ENCODE measurements around the gene SDCCAG8.

SDCCAG8 gene

GRCh38 chr1:243483071-243483771 lies 227.4 kb downstream of the SDCCAG8 start:
- no peak for DNase-seq (ENCODE audit: low read depth in 2 of 2)

GRCh38 chr1:243483952-243484351 lies 228.1 kb downstream of the SDCCAG8 start:
- DNase-seq (ENCODE audit: low read depth in 2 of 2) = no peak

- no peak for DNase-seq (ENCODE audit: low read depth in 2 of 2)
Measured at GRCh38 chr1:243487036-243487648, 231.3 kb downstream of the SDCCAG8 start.

GRCh38 chr1:243487649-243488227 lies 231.9 kb downstream of the SDCCAG8 start:
- no peak for DNase-seq (ENCODE audit: low read depth in 2 of 2)

GRCh38 chr1:243488459-243489157 lies 232.8 kb downstream of the SDCCAG8 start:
- DNase-seq (ENCODE audit: low read depth in 2 of 2) = no peak

- DNase-seq (ENCODE audit: low read depth in 2 of 2) = no peak
Measured at GRCh38 chr1:243489158-243489527, 233.3 kb downstream of the SDCCAG8 start.

GRCh38 chr1:243489681-243490546 lies 234.1 kb downstream of the SDCCAG8 start:
- DNase-seq (ENCODE audit: low read depth in 2 of 2) = no peak

GRCh38 chr1:243490748-243491686 lies 235.2 kb downstream of the SDCCAG8 start:
- DNase-seq (ENCODE audit: low read depth in 2 of 2) = no peak

GRCh38 chr1:243493156-243494129 lies 237.6 kb downstream of the SDCCAG8 start:
- no peak for DNase-seq (ENCODE audit: low read depth in 2 of 2)

GRCh38 chr1:243494741-243495431 lies 239.0 kb downstream of the SDCCAG8 start:
- DNase-seq (ENCODE audit: low read depth in 2 of 2) = no peak

- DNase-seq (ENCODE audit: low read depth in 2 of 2) = no peak
Measured at GRCh38 chr1:243495442-243496186, 239.8 kb downstream of the SDCCAG8 start.

GRCh38 chr1:243496187-243496646 lies 240.4 kb downstream of the SDCCAG8 start:
- DNase-seq (ENCODE audit: low read depth in 2 of 2) = no peak

- DNase-seq (ENCODE audit: low read depth in 2 of 2) = no peak
Measured at GRCh38 chr1:243496806-243497205, 241.0 kb downstream of the SDCCAG8 start.

GRCh38 chr1:243497939-243498681 lies 242.3 kb downstream of the SDCCAG8 start:
- no peak for DNase-seq (ENCODE audit: low read depth in 2 of 2)

GRCh38 chr1:243499248-243499647 lies 243.4 kb downstream of the SDCCAG8 start:
- no peak for DNase-seq (ENCODE audit: low read depth in 2 of 2)

GRCh38 chr1:243499711-243500110 lies 243.9 kb downstream of the SDCCAG8 start:
- DNase-seq (ENCODE audit: low read depth in 2 of 2) = no peak

GRCh38 chr1:243500512-243500911 lies 244.7 kb downstream of the SDCCAG8 start:
- DNase-seq (ENCODE audit: low read depth in 2 of 2) = no peak
